Measurements from ENCODE around the gene EFCAB6.

DNA sequence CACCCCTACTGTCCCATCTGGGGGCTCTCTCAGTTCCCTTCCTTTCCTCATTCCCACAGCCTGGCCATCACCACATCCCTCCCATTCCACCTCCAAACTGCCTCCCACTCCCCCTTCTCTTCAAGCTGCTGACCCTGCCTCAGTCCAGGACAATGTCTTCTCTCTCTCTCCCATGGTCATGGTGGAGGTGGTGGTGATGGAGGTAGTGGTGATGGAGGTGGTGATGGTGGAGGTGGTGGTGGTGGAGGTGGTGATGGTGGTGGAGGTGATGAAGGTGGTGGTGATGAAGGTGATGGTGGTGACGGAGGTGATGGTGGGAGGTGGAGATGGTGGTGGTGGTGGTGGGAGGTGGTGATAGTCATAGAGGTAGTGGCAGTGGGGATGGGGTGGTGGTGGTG, 313.2 kb downstream of the EFCAB6 start:
- no peak for TF ChIP-seq POLR2A (IDR thresholded peaks at IDR 0.05)
- TF ChIP-seq, protein P1, sequence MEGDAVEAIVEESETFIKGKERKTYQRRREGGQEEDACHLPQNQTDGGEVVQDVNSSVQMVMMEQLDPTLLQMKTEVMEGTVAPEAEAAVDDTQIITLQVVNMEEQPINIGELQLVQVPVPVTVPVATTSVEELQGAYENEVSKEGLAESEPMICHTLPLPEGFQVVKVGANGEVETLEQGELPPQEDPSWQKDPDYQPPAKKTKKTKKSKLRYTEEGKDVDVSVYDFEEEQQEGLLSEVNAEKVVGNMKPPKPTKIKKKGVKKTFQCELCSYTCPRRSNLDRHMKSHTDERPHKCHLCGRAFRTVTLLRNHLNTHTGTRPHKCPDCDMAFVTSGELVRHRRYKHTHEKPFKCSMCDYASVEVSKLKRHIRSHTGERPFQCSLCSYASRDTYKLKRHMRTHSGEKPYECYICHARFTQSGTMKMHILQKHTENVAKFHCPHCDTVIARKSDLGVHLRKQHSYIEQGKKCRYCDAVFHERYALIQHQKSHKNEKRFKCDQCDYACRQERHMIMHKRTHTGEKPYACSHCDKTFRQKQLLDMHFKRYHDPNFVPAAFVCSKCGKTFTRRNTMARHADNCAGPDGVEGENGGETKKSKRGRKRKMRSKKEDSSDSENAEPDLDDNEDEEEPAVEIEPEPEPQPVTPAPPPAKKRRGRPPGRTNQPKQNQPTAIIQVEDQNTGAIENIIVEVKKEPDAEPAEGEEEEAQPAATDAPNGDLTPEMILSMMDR (IDR thresholded peaks at IDR 0.05), result no peak
